OCI-LY1 (cell line): ENCODE data around the gene MYO10.

ENCODE experiments used
- H2AFZ ChIP-seq: fragments of 200-600 bp; sonication (generic), shearing (Covaris generic); 2 replicates; pipeline ENCODE4 v1.6.0; 2014; ENCODE audit warnings: antibody characterized with exemption, mild to moderate bottlenecking, low read length
- H3F3A ChIP-seq: fragments of 200-600 bp; sonication (generic), shearing (Covaris generic); 2 replicates; pipeline ENCODE4 v1.6.0; 2014; ENCODE audit warnings: mild to moderate bottlenecking, antibody characterized with exemption, low read length, moderate library complexity; ENCODE audit not compliant: insufficient read depth
- H3K27ac ChIP-seq: fragments of 200-600 bp; sonication (generic); 2 replicates; pipeline ENCODE4 v1.5.1; 2014; ENCODE audit warnings: low read length, mixed run types, mild to moderate bottlenecking, low read depth; ENCODE audit not compliant: poor library complexity, severe bottlenecking
- H3K27me3 ChIP-seq: fragments of 200-600 bp; sonication (generic); 2 replicates; pipeline ENCODE4 v1.6.0; 2014; ENCODE audit warnings: antibody characterized with exemption, mild to moderate bottlenecking, low read length, moderate library complexity; ENCODE audit not compliant: insufficient read depth
- H3K36me3 ChIP-seq: fragments of 200-600 bp; sonication (generic); 2 replicates; pipeline ENCODE4 v1.6.1; 2014; ENCODE audit warnings: mild to moderate bottlenecking, antibody characterized with exemption, low read length, moderate library complexity, mixed read lengths; ENCODE audit not compliant: insufficient read depth
- H3K4me1 ChIP-seq: fragments of 200-600 bp; sonication (generic); 2 replicates; pipeline ENCODE4 v1.5.1; 2014; ENCODE audit warnings: mild to moderate bottlenecking, low read length, moderate library complexity; ENCODE audit not compliant: insufficient read depth, severe bottlenecking
- H3K4me2 ChIP-seq: fragments of 200-600 bp; sonication (generic), shearing (Covaris generic); 2 replicates; pipeline ENCODE4 v1.6.1; 2014; ENCODE audit warnings: low read length
- H3K4me3 ChIP-seq: fragments of 200-600 bp; sonication (generic); 2 replicates; pipeline ENCODE4 v1.5.1; 2014; ENCODE audit warnings: low read length, low read depth, mild to moderate bottlenecking, mixed read lengths; ENCODE audit not compliant: poor library complexity, severe bottlenecking
- H3K79me2 ChIP-seq: fragments of 200-600 bp; shearing (Covaris generic); 2 replicates; pipeline ENCODE4 v1.6.1; 2016; ENCODE audit warnings: mixed run types, low read length, mixed read lengths; ENCODE audit not compliant: insufficient read depth
- H3K9ac ChIP-seq: fragments of 200-600 bp; sonication (generic), shearing (Covaris generic); 2 replicates; pipeline ENCODE4 v1.6.1; 2014; ENCODE audit warnings: mild to moderate bottlenecking, low read length, mixed read lengths
- H3K9me2 ChIP-seq: fragments of 200-600 bp; sonication (generic), shearing (Covaris generic); 2 replicates; pipeline ENCODE4 v1.6.1; 2014; ENCODE audit warnings: low read depth, mild to moderate bottlenecking, low read length, mixed read lengths
- H3K9me3 ChIP-seq: fragments of 200-600 bp; shearing (Covaris generic); 2 replicates; pipeline ENCODE4 v1.6.1; 2014; ENCODE audit warnings: low read length, mixed read lengths
- H4K20me1 ChIP-seq: fragments of 200-600 bp; sonication (generic), shearing (Covaris generic); 2 replicates; pipeline ENCODE4 v1.6.0; 2016; ENCODE audit warnings: mild to moderate bottlenecking, low read length; ENCODE audit not compliant: insufficient read depth
- EZH2 ChIP-seq: fragments of 200-600 bp; sonication (generic), shearing (Covaris generic); IDR thresholded peaks from 2 replicates; pipeline ENCODE4 v1.8.0; 2017; ENCODE audit warnings: borderline replicate concordance, mixed run types, mild to moderate bottlenecking, antibody characterized with exemption, low read length, moderate library complexity, mixed read lengths
- TF ChIP-seq, protein P1 (sequence below): fragments of 200-600 bp; sonication (generic), shearing (Covaris generic); IDR thresholded peaks from 2 replicates; pipeline ENCODE4 v1.5.1; 2017; ENCODE audit warnings: mild to moderate bottlenecking, antibody characterized with exemption, low read length, moderate library complexity, mixed read lengths

MYO10 gene

DNA sequence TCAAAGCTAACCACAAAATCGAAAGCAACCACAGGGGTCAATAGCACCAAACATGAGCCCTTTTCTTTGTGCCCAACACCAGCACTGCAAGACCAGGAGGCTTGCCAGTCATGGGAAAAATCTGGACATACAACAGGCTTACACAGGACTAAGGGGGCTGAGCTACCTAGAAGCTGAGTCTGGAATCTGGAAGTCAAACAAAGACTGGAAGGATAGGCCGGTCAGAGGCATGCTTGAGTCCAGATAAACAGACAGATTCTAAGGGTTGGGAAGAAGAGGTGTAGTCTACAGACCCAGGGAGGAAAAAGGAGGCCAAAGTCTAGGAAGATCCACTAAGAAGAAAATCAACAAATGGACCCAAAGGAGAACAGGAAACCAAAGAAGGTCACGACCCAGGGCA lies 73.3 kb downstream of the MYO10 start:
- Histone ChIP-seq H3K4me3 (no peak overlapping the region), H3K79me2 (no peaks in the 10 kb centered on the region), H3K4me2 (no peak overlapping the region), H3K27ac (no peak overlapping the region), H3K9me3 (no peaks in the 10 kb centered on the region), H3K4me1 (no peaks in the 10 kb centered on the region), H2AFZ (no peak overlapping the region), H4K20me1 (no peaks in the 10 kb centered on the region), H3K27me3 (no peaks in the 10 kb centered on the region), H3K9ac (no peak overlapping the region), H3F3A (no peaks in the 10 kb centered on the region), H3K9me2 (no peaks in the 10 kb centered on the region), H3K36me3 (no peaks in the 10 kb centered on the region)
- no peak for TF ChIP-seq EZH2
- TF ChIP-seq, protein P1, sequence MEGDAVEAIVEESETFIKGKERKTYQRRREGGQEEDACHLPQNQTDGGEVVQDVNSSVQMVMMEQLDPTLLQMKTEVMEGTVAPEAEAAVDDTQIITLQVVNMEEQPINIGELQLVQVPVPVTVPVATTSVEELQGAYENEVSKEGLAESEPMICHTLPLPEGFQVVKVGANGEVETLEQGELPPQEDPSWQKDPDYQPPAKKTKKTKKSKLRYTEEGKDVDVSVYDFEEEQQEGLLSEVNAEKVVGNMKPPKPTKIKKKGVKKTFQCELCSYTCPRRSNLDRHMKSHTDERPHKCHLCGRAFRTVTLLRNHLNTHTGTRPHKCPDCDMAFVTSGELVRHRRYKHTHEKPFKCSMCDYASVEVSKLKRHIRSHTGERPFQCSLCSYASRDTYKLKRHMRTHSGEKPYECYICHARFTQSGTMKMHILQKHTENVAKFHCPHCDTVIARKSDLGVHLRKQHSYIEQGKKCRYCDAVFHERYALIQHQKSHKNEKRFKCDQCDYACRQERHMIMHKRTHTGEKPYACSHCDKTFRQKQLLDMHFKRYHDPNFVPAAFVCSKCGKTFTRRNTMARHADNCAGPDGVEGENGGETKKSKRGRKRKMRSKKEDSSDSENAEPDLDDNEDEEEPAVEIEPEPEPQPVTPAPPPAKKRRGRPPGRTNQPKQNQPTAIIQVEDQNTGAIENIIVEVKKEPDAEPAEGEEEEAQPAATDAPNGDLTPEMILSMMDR, result no peak

DNA sequence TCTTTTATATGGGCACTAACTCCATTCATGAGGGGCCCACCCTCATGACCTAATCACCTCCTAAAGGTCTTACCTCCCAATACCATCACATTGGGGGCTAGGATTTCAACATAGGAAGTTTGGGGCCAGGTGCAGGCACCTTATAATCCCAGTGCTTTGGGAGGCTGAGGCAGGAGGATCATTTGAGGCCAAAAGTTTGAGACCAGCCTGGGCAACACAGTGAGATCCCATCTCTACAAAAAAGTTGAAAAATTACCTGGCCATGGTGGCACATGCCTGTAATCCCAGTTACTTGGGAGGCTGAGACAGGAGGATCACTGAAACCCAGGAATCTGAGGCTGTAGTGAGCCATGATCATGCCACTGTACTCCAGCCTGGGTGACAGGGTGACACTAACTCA lies 76.7 kb downstream of the MYO10 start:
- Histone ChIP-seq H3F3A (no peaks in the 10 kb centered on the region), H2AFZ (no peak overlapping the region), H3K4me1 (no peaks in the 10 kb centered on the region), H3K36me3 (no peaks in the 10 kb centered on the region), H3K9ac (no peak overlapping the region), H4K20me1 (no peaks in the 10 kb centered on the region), H3K4me3 (no peak overlapping the region), H3K27ac (no peak overlapping the region), H3K9me3 (no peaks in the 10 kb centered on the region), H3K27me3 (no peaks in the 10 kb centered on the region), H3K79me2 (no peaks in the 10 kb centered on the region), H3K9me2 (no peaks in the 10 kb centered on the region), H3K4me2 (no peak overlapping the region)
- TF ChIP-seq, protein P1, result no peak
- TF ChIP-seq EZH2, result no peak

DNA sequence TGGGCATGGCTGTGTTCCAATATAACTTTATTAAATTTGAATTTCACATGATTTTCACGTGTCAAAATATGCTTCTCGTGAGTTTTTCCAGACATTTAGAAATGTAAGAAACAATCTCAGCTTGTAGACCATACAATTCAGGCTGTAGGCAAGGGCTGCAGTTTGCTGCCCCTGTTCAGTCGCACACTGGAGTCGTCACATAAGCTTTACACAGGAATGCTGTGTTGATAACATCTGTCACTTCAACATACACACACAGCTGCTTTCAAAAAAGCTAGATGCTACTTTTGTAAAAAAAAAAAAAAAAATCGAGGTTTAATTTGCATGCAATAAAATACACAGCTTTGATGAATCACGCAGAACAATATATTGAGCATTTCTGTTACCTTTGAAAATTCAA lies 77.9 kb downstream of the MYO10 start:
- no peak overlapping the region for H3K4me3 ChIP-seq
- TF ChIP-seq EZH2, result no peak
- TF ChIP-seq, protein P1, result no peak
- H2AFZ ChIP-seq, result no peak overlapping the region
- H3K9me2 ChIP-seq, result no peaks in the 10 kb centered on the region
- no peaks in the 10 kb centered on the region for H3K27me3 ChIP-seq
- no peak overlapping the region for H3K4me2 ChIP-seq
- H3K36me3 ChIP-seq, result no peaks in the 10 kb centered on the region
- H3F3A ChIP-seq, result no peaks in the 10 kb centered on the region
- H3K79me2 ChIP-seq, result no peaks in the 10 kb centered on the region
- no peaks in the 10 kb centered on the region for H3K9me3 ChIP-seq
- no peaks in the 10 kb centered on the region for H3K4me1 ChIP-seq
- no peak overlapping the region for H3K9ac ChIP-seq
- H3K27ac ChIP-seq, result no peak overlapping the region
- H4K20me1 ChIP-seq, result no peaks in the 10 kb centered on the region
